H1 (cell line): ENCODE data around the gene APOOL. TPM values are rescaled to one million over a fixed set of nuclear protein-coding genes. Genes with fewer than 3 reads are reported as not detected.

Source experiments
- CTCF ChIA-PET: fragments of 300-600 bp; sonication (Branson Sonifier 250); formaldehyde crosslinking; loops from one replicate; lab custom pipeline; 2021; ENCODE audit not compliant: partially characterized antibody; lab: Charles Lee
- POLR2A ChIA-PET: fragments of 300-600 bp; sonication (Branson Sonifier 250); formaldehyde crosslinking; loops from one replicate; lab custom pipeline; 2021; ENCODE audit warnings: inconsistent platforms; ENCODE audit not compliant: partially characterized antibody; lab: Charles Lee
- DNase-seq, 2 experiments: peaks; one replicate each; pipeline versions ENCODE4 v3.0.0 to v3.0.0-alpha.2; 2010 to 2022; ENCODE audit warnings: low spot score in 2 of 2, low read depth in 1 of 2, mixed read lengths in 1 of 2
- FAIRE-seq: peaks from 2 replicates; lab custom pipeline; 2011; peaks lifted over from hg19 to GRCh38; lab: Jason Lieb, UNC
- H2AFZ ChIP-seq: 2 replicates; pipeline ENCODE4 v1.8.1; 2012; ENCODE audit warnings: low read length, inconsistent platforms
- H2AK5ac ChIP-seq: 2 replicates; pipeline ENCODE4 v1.6.1; 2013; ENCODE audit warnings: low read depth, low read length
- H2BK120ac ChIP-seq: replicated peaks from 2 replicates; pipeline ENCODE3; 2013; ENCODE audit warnings: low read depth, low read length, inconsistent platforms
- H2BK12ac ChIP-seq: 2 replicates; pipeline ENCODE4 v1.6.1; 2013; ENCODE audit warnings: low read depth, low read length
- H2BK15ac ChIP-seq: 2 replicates; pipeline ENCODE4 v1.6.1; 2013; ENCODE audit warnings: low read length
- H2BK20ac ChIP-seq: 2 replicates; pipeline ENCODE4 v1.6.1; 2013; ENCODE audit warnings: low read length
- H2BK5ac ChIP-seq: 2 replicates; pipeline ENCODE4 v1.6.1; 2013; ENCODE audit warnings: low read depth, low read length
- H3K14ac ChIP-seq: 2 replicates; pipeline ENCODE4 v1.6.1; 2013; ENCODE audit warnings: inconsistent platforms; ENCODE audit not compliant: insufficient read length
- H3K18ac ChIP-seq: 2 replicates; pipeline ENCODE4 v1.6.1; 2013; ENCODE audit warnings: low read length; ENCODE audit errors: extremely low read depth
- H3K23ac ChIP-seq: 2 replicates; pipeline ENCODE4 v1.6.1; 2013; ENCODE audit warnings: inconsistent platforms; ENCODE audit not compliant: insufficient read length
- H3K23me2 ChIP-seq: 2 replicates; pipeline ENCODE4 v1.6.1; 2013; ENCODE audit warnings: low read depth, low read length
- H3K27ac ChIP-seq: 2 replicates; pipeline ENCODE4 v1.6.1; 2011; ENCODE audit warnings: low read depth, low read length, inconsistent platforms
- H3K27me3 ChIP-seq, 4 experiments: replicated peaks in 1 of 4; 1 replicate in 1 of 4; 2 replicates in 3 of 4; pipeline versions ENCODE4 v1.6.1 to v1.8.1; 2011 to 2013; ENCODE audit warnings: low read length in 3 of 4, mild to moderate bottlenecking in 3 of 4, inconsistent platforms in 2 of 4, mixed read lengths in 2 of 4, moderate library complexity in 1 of 4; ENCODE audit not compliant: control insufficient read depth in 3 of 4, insufficient read depth in 3 of 4; ENCODE audit errors: extremely low read depth in 1 of 4
- H3K36me3 ChIP-seq, 4 experiments: 2 replicates each; pipeline versions ENCODE4 v1.6.1 to v1.8.1; 2011 to 2013; ENCODE audit warnings: mild to moderate bottlenecking in 4 of 4, low read length in 3 of 4, moderate library complexity in 2 of 4, control low read depth in 1 of 4, inconsistent platforms in 1 of 4; ENCODE audit not compliant: insufficient read depth in 4 of 4, control insufficient read depth in 2 of 4
- H3K4ac ChIP-seq: replicated peaks from 2 replicates; pipeline ENCODE3; 2013; ENCODE audit warnings: low read length, low read depth, mixed read lengths, inconsistent platforms; ENCODE audit not compliant: insufficient read length
- H3K4me1 ChIP-seq, 4 experiments: replicated peaks in 1 of 4; 1 replicate in 1 of 4; 2 replicates in 3 of 4; pipeline versions ENCODE4 v1.6.1 to v1.8.1; 2011 to 2013; ENCODE audit warnings: low read length in 3 of 4, inconsistent platforms in 2 of 4, mixed read lengths in 1 of 4; ENCODE audit not compliant: insufficient read depth in 4 of 4, control insufficient read depth in 3 of 4
- H3K4me2 ChIP-seq, 2 experiments: 2 replicates each; pipeline versions ENCODE4 v1.6.1 to v1.8.1; 2011 to 2013; ENCODE audit warnings: low read depth in 2 of 2, low read length in 2 of 2, control low read depth in 1 of 2, inconsistent platforms in 1 of 2, mild to moderate bottlenecking in 1 of 2; ENCODE audit not compliant: insufficient read depth in 1 of 2
- H3K4me3 ChIP-seq, 4 experiments: fragments of 200-600, 300-600 bp in 1 of 4; sonication (generic), shearing (Covaris generic), sonication (Bioruptor Twin) in 1 of 4; 2 replicates each; pipeline versions ENCODE4 v1.5.1 to v1.8.1; 2011 to 2016; ENCODE audit warnings: low read length in 4 of 4, low read depth in 3 of 4, control low read depth in 2 of 4, inconsistent platforms in 2 of 4, mild to moderate bottlenecking in 2 of 4, mixed read lengths in 1 of 4, moderate library complexity in 1 of 4; ENCODE audit not compliant: insufficient read depth in 2 of 4; ENCODE audit errors: extremely low read depth in 1 of 4
- H3K56ac ChIP-seq: replicated peaks from 2 replicates; pipeline ENCODE3; 2013; ENCODE audit warnings: low read depth, mild to moderate bottlenecking, mixed read lengths, low read length, inconsistent platforms; ENCODE audit not compliant: insufficient read length
- H3K79me1 ChIP-seq: 2 replicates; pipeline ENCODE4 v1.6.1; 2013; ENCODE audit warnings: low read depth, low read length, control low read depth
- H3K79me2 ChIP-seq, 2 experiments: 2 replicates each; pipeline versions ENCODE4 v1.6.1 to v1.8.1; 2012 to 2013; ENCODE audit warnings: low read length in 2 of 2, mild to moderate bottlenecking in 2 of 2, inconsistent platforms in 1 of 2; ENCODE audit not compliant: insufficient read depth in 2 of 2, control insufficient read depth in 1 of 2
- H3K9ac ChIP-seq, 4 experiments: replicated peaks in 1 of 4; 1 replicate in 1 of 4; 2 replicates in 3 of 4; pipeline versions ENCODE4 v1.6.1 to v1.8.1; 2011 to 2013; ENCODE audit warnings: low read depth in 3 of 4, low read length in 3 of 4, control low read depth in 2 of 4, mild to moderate bottlenecking in 2 of 4, moderate library complexity in 2 of 4, inconsistent platforms in 1 of 4; ENCODE audit errors: extremely low read depth in 1 of 4
- H3K9me3 ChIP-seq, 2 experiments: 2 replicates each; pipeline versions ENCODE4 v1.6.1 to v1.8.1; 2012 to 2013; ENCODE audit warnings: mild to moderate bottlenecking in 2 of 2, moderate library complexity in 2 of 2, control low read depth in 1 of 2, inconsistent platforms in 1 of 2, low read depth in 1 of 2, low read length in 1 of 2, mixed read lengths in 1 of 2; ENCODE audit not compliant: insufficient read depth in 2 of 2
- H4K20me1 ChIP-seq, 2 experiments: replicated peaks in 1 of 2; 2 replicates each; pipeline versions ENCODE3 to v1.8.1; 2011 to 2013; ENCODE audit warnings: inconsistent platforms in 2 of 2, low read length in 2 of 2, mild to moderate bottlenecking in 1 of 2; ENCODE audit not compliant: insufficient read depth in 2 of 2, control insufficient read depth in 1 of 2
- H4K5ac ChIP-seq: 2 replicates; pipeline ENCODE4 v1.6.1; 2013; ENCODE audit warnings: low read length, low read depth, mixed read lengths, inconsistent platforms; ENCODE audit not compliant: insufficient read length
- H4K8ac ChIP-seq: 2 replicates; pipeline ENCODE4 v1.8.0; 2013; ENCODE audit warnings: mild to moderate bottlenecking, moderate library complexity, low read length, inconsistent platforms; ENCODE audit not compliant: insufficient read depth; ENCODE audit errors: extremely low read depth
- H4K91ac ChIP-seq: replicated peaks from 2 replicates; pipeline ENCODE3; 2013; ENCODE audit warnings: low read length, mixed read lengths, inconsistent platforms; ENCODE audit not compliant: insufficient read length
- BCL11A ChIP-seq, 2 experiments: IDR thresholded peaks; one replicate each; pipeline ENCODE4 v1.6.1; 2011; ENCODE audit warnings: low read depth in 2 of 2, low read length in 2 of 2, mild to moderate bottlenecking in 2 of 2
- CHD2 ChIP-seq: IDR thresholded peaks from 2 replicates; pipeline ENCODE4 v1.6.1; 2012; ENCODE audit warnings: low read length, improper control_type of control experiment
- GTF2F1 ChIP-seq: IDR thresholded peaks from 2 replicates; pipeline ENCODE4 v1.6.1; 2012; ENCODE audit warnings: low read depth, low read length, improper control_type of control experiment, borderline replicate concordance
- HDAC2 ChIP-seq, 2 experiments: fragments of 300-600 bp in 1 of 2; sonication (generic) in 1 of 2; IDR thresholded peaks; 2 replicates each; pipeline ENCODE4 v1.6.1; 2011 to 2012; ENCODE audit warnings: low read depth in 2 of 2, low read length in 2 of 2, mild to moderate bottlenecking in 2 of 2, moderate library complexity in 2 of 2, borderline replicate concordance in 1 of 2, inconsistent platforms in 1 of 2
- NANOG ChIP-seq: IDR thresholded peaks from 2 replicates; pipeline ENCODE4 v1.6.1; 2011; ENCODE audit warnings: low read length, low read depth, mild to moderate bottlenecking, inconsistent platforms; ENCODE audit not compliant: insufficient read depth, poor library complexity, severe bottlenecking
- RNF2 ChIP-seq: fragments of 200-900, 300-1000 bp; sonication (generic); IDR thresholded peaks from 2 replicates; pipeline ENCODE4 v1.7.1; 2016; ENCODE audit warnings: borderline replicate concordance, low read depth, mild to moderate bottlenecking, antibody characterized with exemption, low read length; ENCODE audit not compliant: poor library complexity, severe bottlenecking; ENCODE audit errors: missing control alignments
- TAF7 ChIP-seq: optimal IDR thresholded peaks from 2 replicates; pipeline ENCODE3; 2011; ENCODE audit warnings: low read depth, mild to moderate bottlenecking, inconsistent platforms, low read length, moderate library complexity, borderline replicate concordance
- WGBS, 2 experiments: shearing (Covaris generic) in 1 of 2; methylation state at CpG; one replicate each; pipeline versions ENCODE4 v1.1.6 to v1.1.7; 2013 to 2015; ENCODE audit warnings: low lambda C conversion rate in 2 of 2, mixed read lengths in 2 of 2, inconsistent platforms in 1 of 2, low coverage in 1 of 2, missing lambda C conversion rate in 1 of 2; ENCODE audit not compliant: insufficient replicate concordance in 2 of 2, insufficient coverage in 1 of 2, insufficient read length in 1 of 2; ENCODE audit errors: extremely low coverage in 1 of 2, missing lambda C conversion rate in 1 of 2; 5-methylcytosine and 5-hydroxymethylcytosine counted together
- polyA plus RNA-seq, 7 experiments: library from polyadenylated mRNA; depleted of rRNA in 3 of 7; stranded (reverse) in 5 of 7; unstranded in 2 of 7; fragments of >200 nt in 5 of 7; fragments of 200-250 nt in 2 of 7; gene quantifications; 1 replicate in 5 of 7; 2 replicates in 1 of 7; 4 replicates in 1 of 7; pipeline versions ENCODE4 v1.2.1 to v1.2.3, GENCODE V29; 2011 to 2013; ENCODE audit warnings: missing spikeins in 2 of 7, mixed read lengths in 2 of 7
- total RNA-seq: library from RNA; stranded (reverse); fragmentation: NEBNext Ultra II Directional; extraction: Animal tissue kit (Norgen Biotek cat#: 25700); gene quantifications from 2 replicates; pipeline ENCODE4 v1.2.1, GENCODE V29; 2021

Gene APOOL
- total and polyA plus RNA-seq, 2 of the 8 experiments (the other 6 are each of a cell fraction or from before 2014, with no cell fraction given), result 2.4 to 8.1 TPM

- Histone ChIP-seq H2BK12ac (no peak overlapping the region), H3K27ac (no peak overlapping the region), H4K91ac (no peak overlapping the region), H3K14ac (no peak overlapping the region), H3K79me2 (peaks cover 0 to 27% of the 10 kb centered on the region in 2 experiments; a peak in 2 of 4 replicates), H2BK5ac (no peak overlapping the region), H3K4me3 (no peak overlapping the region), H3K27me3 (no peaks in the 10 kb centered on the region), H3K23ac (no peak overlapping the region), H2AFZ (no peak overlapping the region), H3K79me1 (no peaks in the 10 kb centered on the region), H2BK15ac (no peak overlapping the region), H3K23me2 (no peaks in the 10 kb centered on the region), H3K56ac (no peak overlapping the region), H3K4ac (no peak overlapping the region), H2BK120ac (no peak overlapping the region), H3K18ac (no peak overlapping the region), H2AK5ac (no peak overlapping the region), H3K4me1 (no peaks in the 10 kb centered on the region), H3K4me2 (no peak overlapping the region), H2BK20ac (no peak overlapping the region), H3K9ac (no peak overlapping the region), H4K20me1 (no peaks in the 10 kb centered on the region), H4K5ac (no peak overlapping the region), H3K9me3 (no peaks in the 10 kb centered on the region), H4K8ac (no peak overlapping the region), H3K36me3 (no peaks in the 10 kb centered on the region)
- TF ChIP-seq RNF2 (no peak), HDAC2 (IDR thresholded peaks at IDR 0.05; ENCODE audit: borderline replicate concordance in 1 of 2, low read depth in 2 of 2, low read length in 2 of 2) (no peak), TAF7 (no peak), BCL11A (IDR thresholded peaks at IDR 0.05; ENCODE audit: low read depth in 2 of 2, low read length in 2 of 2) (no peak), CHD2 (no peak), NANOG (no peak), GTF2F1 (no peak)
- FAIRE-seq, result no peak
- WGBS, 2 experiments, result 92% methylated on average over 2 of the region's 2 CpGs; no CpG with 5 or more reads in 1 of the 2 experiments
- no peak for DNase-seq
- CTCF ChIA-PET, result no interaction called here
- POLR2A ChIA-PET, result no interaction called here
These were observed 8.4 kb downstream of the APOOL start for GRCh38 chrX:85012098-85012497.
